ENCODE data around the gene CMTM4.
"Not testable (repeated sequence)": the region's sequence is repeated elsewhere in the genome, so short reads cannot be mapped to it uniquely, and the experiment has no call there.

CMTM4 gene

GRCh38 chr16:66668777-66669444 is 27.6 kb downstream of the CMTM4 start:
- peak; percentile 89 for DNase-seq

GRCh38 chr16:66667944-66668343 is 28.6 kb downstream of the CMTM4 start:
- no peak for DNase-seq

- peak; percentile 36 for DNase-seq
Observed at GRCh38 chr16:66662445-66663194, 33.9 kb downstream of the CMTM4 start.

GRCh38 chr16:66661671-66662346 is 34.7 kb downstream of the CMTM4 start:
- not testable (repeated sequence) for DNase-seq

GRCh38 chr16:66661210-66661560 is 35.4 kb downstream of the CMTM4 start:
- DNase-seq: no peak

- peak; percentile 85 for DNase-seq
Observed at GRCh38 chr16:66660422-66661209, 35.9 kb downstream of the CMTM4 start.

- DNase-seq: no peak
Observed at GRCh38 chr16:66658860-66659190, 37.7 kb downstream of the CMTM4 start.

GRCh38 chr16:66658143-66658859 is 38.2 kb downstream of the CMTM4 start:
- no peak for DNase-seq

GRCh38 chr16:66656547-66656946 is 40.0 kb downstream of the CMTM4 start:
- peak; percentile 25 for DNase-seq

GRCh38 chr16:66653581-66654350 is 42.8 kb downstream of the CMTM4 start:
- no peak for DNase-seq

GRCh38 chr16:66652661-66653360 is 43.7 kb downstream of the CMTM4 start:
- no peak for DNase-seq

- DNase-seq: no peak
Observed at GRCh38 chr16:66651965-66652364, 44.6 kb downstream of the CMTM4 start.

GRCh38 chr16:66651474-66651765 is 45.1 kb downstream of the CMTM4 start:
- DNase-seq: peak; percentile 17

GRCh38 chr16:66650707-66651473 is 45.7 kb downstream of the CMTM4 start:
- DNase-seq: peak; percentile 81

GRCh38 chr16:66649636-66650205 is 46.8 kb downstream of the CMTM4 start:
- no peak for DNase-seq

GRCh38 chr16:66649167-66649566 is 47.4 kb downstream of the CMTM4 start:
- DNase-seq: no peak

- DNase-seq: no peak
Observed at GRCh38 chr16:66647866-66648265, 48.7 kb downstream of the CMTM4 start.

GRCh38 chr16:66641387-66641786 is 55.2 kb downstream of the CMTM4 start:
- no peak for DNase-seq

GRCh38 chr16:66640724-66641314 is 55.7 kb downstream of the CMTM4 start:
- DNase-seq: no peak

Data from fibroblast of skin of right biceps (primary cell).